ENCODE measurements around the gene SLC25A44. TPM values are rescaled to one million over a fixed set of nuclear protein-coding genes. Genes with fewer than 3 reads are reported as not detected.
"Not testable (repeated sequence)": the region's sequence is repeated elsewhere in the genome, so short reads cannot be mapped to it uniquely, and the experiment has no call there.

SLC25A44 gene
- total RNA-seq, 2 experiments from 2014 or later: 11.6 to 13.0 TPM

DNA sequence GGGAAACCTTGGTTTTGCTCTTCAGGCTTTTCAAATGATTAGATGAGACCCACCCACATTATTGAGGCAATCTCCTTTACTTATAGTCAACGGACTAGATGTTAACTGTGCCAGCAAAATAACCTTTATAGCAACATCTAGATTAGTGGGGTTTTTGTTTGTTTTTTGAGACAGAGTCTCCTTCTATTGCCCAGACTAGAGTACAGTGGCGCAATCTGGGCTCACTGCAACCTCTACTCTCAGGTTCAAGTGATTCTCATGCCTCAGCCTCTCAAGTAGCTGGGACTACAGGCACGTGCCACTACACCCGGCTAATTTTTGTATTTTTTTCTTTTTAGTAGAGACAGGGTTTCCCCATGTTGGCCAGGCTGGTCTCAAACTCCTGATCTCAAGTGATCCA, 3.6 kb upstream of the SLC25A44 start:
- intact Hi-C loops (cut with DNase I, micrococcal nuclease): loop anchor here in 1 of 2 experiments (5.0 kb wide), 4 partner anchors 37 to 147 kb away; partner anchors contain the start of genes CCT3, SMG5, TMEM79 and TSACC
- H3K27ac Mint-ChIP-seq; H3K36me3 ChIP-seq (ENCODE audit: insufficient read depth, low read length); H3K36me3 Mint-ChIP-seq (ENCODE audit: low read depth); CTCF ChIA-PET; ATAC-seq (ENCODE audit: poor library complexity); H3K4me3 Mint-ChIP-seq; H3K9me3 ChIP-seq (ENCODE audit: control insufficient read depth in 1 of 2, insufficient read depth in 1 of 2, low read length in 2 of 2); DNase-seq; POLR2A ChIA-PET; H3K4me3 ChIP-seq (ENCODE audit: low read length); H3K27me3 Mint-ChIP-seq; H3K27ac ChIP-seq (ENCODE audit: low read depth in 1 of 2, low read length in 2 of 2); H3K27me3 ChIP-seq (ENCODE audit: control insufficient read depth in 1 of 2, insufficient read depth in 2 of 2, low read length in 2 of 2); H3K9me3 Mint-ChIP-seq: not testable (repeated sequence)
- H3K4me1 Mint-ChIP-seq (ENCODE audit: low read depth): peaks cover 16% of the 10 kb centered on the region
- H3K4me1 ChIP-seq (ENCODE audit: insufficient read depth, low read length): peaks cover 19% of the 10 kb centered on the region

DNA sequence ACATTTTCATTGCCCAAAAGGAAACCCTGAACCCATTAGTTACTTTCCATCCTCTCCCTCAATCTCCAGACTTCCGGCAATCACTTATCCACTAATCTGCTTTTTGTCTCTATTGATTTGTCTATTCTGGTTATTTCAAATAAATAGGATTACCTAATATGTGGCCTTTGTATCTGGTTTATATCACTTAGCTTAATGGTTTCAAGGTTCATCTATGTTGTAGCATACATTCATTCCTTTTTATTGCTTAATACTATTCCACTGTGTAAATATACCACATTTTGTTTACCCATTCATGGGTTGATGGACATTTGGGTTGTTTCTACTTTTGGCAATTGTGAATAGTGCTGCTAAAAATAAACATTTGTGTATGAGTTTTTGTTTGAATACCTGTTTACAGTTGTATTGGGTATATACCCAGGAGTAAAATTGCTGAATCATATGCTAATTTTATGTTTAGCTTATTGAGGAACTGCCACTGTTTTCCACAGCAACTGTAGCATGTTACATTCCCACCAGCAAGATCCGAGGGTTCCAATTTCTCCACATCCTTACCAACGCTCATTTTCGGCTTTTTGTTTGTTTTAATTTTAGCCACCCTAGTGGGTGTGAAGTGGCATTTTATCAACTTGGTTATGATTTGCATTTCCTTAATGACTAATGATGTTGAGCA, 2.5 kb upstream of the SLC25A44 start:
- Mint-ChIP-seq H3K9me3 (peaks cover 3% of the 10 kb centered on the region), H3K4me1 (ENCODE audit: low read depth) (peaks cover 24% of the 10 kb centered on the region), H3K4me3 (peak overlapping the region; percentile 48), H3K36me3 (ENCODE audit: low read depth) (peaks cover 18% of the 10 kb centered on the region), H3K27ac (no peak overlapping the region), H3K27me3 (no peaks in the 10 kb centered on the region)
- DNase-seq (no peak), ATAC-seq (ENCODE audit: poor library complexity) (no peak)
- intact Hi-C loops (cut with DNase I, micrococcal nuclease): loop anchor here in 1 of 2 experiments (5.0 kb wide), 4 partner anchors 36 to 146 kb away; partner anchors contain the start of genes CCT3, SMG5, TMEM79 and TSACC
- H3K27me3 ChIP-seq (ENCODE audit: control insufficient read depth in 1 of 2, insufficient read depth in 2 of 2, low read length in 2 of 2): no peaks in the 10 kb centered on the region
- peaks cover 13% of the 10 kb centered on the region for H3K36me3 ChIP-seq (ENCODE audit: insufficient read depth, low read length)
- TF ChIP-seq, protein P1, sequence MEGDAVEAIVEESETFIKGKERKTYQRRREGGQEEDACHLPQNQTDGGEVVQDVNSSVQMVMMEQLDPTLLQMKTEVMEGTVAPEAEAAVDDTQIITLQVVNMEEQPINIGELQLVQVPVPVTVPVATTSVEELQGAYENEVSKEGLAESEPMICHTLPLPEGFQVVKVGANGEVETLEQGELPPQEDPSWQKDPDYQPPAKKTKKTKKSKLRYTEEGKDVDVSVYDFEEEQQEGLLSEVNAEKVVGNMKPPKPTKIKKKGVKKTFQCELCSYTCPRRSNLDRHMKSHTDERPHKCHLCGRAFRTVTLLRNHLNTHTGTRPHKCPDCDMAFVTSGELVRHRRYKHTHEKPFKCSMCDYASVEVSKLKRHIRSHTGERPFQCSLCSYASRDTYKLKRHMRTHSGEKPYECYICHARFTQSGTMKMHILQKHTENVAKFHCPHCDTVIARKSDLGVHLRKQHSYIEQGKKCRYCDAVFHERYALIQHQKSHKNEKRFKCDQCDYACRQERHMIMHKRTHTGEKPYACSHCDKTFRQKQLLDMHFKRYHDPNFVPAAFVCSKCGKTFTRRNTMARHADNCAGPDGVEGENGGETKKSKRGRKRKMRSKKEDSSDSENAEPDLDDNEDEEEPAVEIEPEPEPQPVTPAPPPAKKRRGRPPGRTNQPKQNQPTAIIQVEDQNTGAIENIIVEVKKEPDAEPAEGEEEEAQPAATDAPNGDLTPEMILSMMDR (IDR thresholded peaks at IDR 0.05): no peak
- H3K4me1 ChIP-seq (ENCODE audit: insufficient read depth, low read length): peaks cover 24% of the 10 kb centered on the region
- ChIA-PET POLR2A (no interaction called here), CTCF (interaction anchor here (1.0 kb wide), 1 partner anchor 34 kb away, joined by 5 read pairs; no protein-coding TSS in a partner anchor)
- peaks cover 0 to 4% of the 10 kb centered on the region in 2 experiments for H3K9me3 ChIP-seq (ENCODE audit: control insufficient read depth in 1 of 2, insufficient read depth in 1 of 2, low read length in 2 of 2)
- H3K4me3 ChIP-seq (ENCODE audit: low read length): no peak overlapping the region
- H3K27ac ChIP-seq (ENCODE audit: low read depth in 1 of 2, low read length in 2 of 2): no peak overlapping the region

DNA sequence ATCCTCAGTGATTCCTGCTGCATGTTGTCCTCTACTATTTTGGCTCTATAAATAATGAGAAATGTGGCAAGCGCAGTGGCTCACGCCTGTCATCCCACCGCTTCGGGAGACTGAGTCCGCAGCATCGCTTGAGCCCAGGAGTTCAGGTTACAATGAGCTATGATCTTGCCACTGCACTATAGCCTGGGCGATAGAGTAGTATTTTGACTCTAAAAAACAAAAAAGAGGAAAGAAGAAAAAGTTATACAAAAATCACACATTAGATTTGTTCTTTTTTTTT, 756 bp upstream of the SLC25A44 start:
- intact Hi-C loops (cut with DNase I, micrococcal nuclease): loop anchor here (1.0 to 5.0 kb wide), 6 partner anchors 19 to 144 kb away; partner anchors contain the start of genes CCT3 (in 1 of the 2), SMG5 (in 1 of the 2), TMEM79 (in 1 of the 2) and TSACC (in 1 of the 2)
- Mint-ChIP-seq H3K27ac (peak overlapping the region; percentile 84), H3K9me3 (no peaks in the 10 kb centered on the region), H3K36me3 (ENCODE audit: low read depth) (peaks cover 26% of the 10 kb centered on the region), H3K27me3 (no peaks in the 10 kb centered on the region), H3K4me1 (ENCODE audit: low read depth) (peaks cover 34% of the 10 kb centered on the region), H3K4me3 (peak overlapping the region; percentile 95)
- ATAC-seq (ENCODE audit: poor library complexity) (no peak), DNase-seq (no peak)
- TF ChIP-seq, protein P1 (IDR thresholded peaks at IDR 0.05): no peak
- Histone ChIP-seq H3K4me1 (ENCODE audit: insufficient read depth, low read length) (peaks cover 33% of the 10 kb centered on the region), H3K27me3 (ENCODE audit: control insufficient read depth in 1 of 2, insufficient read depth in 2 of 2, low read length in 2 of 2) (no peaks in the 10 kb centered on the region), H3K27ac (ENCODE audit: low read depth in 1 of 2, low read length in 2 of 2) (peak overlapping the region; percentile 30 to 70), H3K36me3 (ENCODE audit: insufficient read depth, low read length) (peaks cover 21% of the 10 kb centered on the region), H3K4me3 (ENCODE audit: low read length) (peak overlapping the region; percentile 91), H3K9me3 (ENCODE audit: control insufficient read depth in 1 of 2, insufficient read depth in 1 of 2, low read length in 2 of 2) (no peaks in the 10 kb centered on the region)
- POLR2A ChIA-PET: interaction anchor here (0.9 to 3.7 kb wide), 5 partner anchors 20 to 41 kb away, joined by 3 to 46 read pairs (median 4); partner anchors contain the start of gene PMF1
- CTCF ChIA-PET: interaction anchor here (1.0 to 1.4 kb wide), 4 partner anchors 20 to 97 kb away, joined by 3 to 6 read pairs (median 4); partner anchors contain the start of gene PMF1

Data from CD4-positive, alpha-beta T cell (primary cell).